ENCODE results near the gene STX16. TPM values are rescaled to one million over a fixed set of nuclear protein-coding genes. Genes with fewer than 3 reads are reported as not detected.

The STX16 gene
- total RNA-seq, 2 experiments from 2014 or later = 67.8 to 70.3 TPM

DNA sequence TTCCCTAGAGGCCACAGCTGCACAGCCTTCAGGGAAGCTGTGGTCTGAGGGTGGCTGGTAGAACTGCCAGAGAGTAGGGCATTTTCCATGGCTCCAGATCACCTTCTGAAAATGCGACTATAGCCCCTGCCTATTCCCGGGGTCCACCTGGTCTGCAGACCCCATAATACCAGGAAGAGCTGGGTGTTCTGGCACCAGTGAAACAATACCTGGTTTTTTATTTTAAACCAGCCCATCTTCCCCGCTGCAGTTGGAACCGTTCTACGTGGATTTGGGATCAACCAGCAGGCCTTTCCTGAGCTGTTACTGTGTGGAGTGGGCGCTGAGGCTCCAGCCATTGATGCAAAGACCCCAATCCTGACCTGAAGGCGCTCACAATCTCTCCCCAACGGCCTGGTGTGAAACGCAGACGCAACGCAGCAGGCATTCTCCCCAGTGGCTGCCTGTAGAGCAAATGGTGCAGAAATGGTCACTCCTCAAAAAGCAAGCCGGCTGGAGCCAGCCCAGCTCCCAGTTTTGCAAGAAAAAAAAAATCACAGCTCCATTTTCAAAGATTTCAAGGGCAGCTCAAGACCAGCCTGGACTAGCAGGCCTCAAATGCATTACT, 52.8 kb downstream of the STX16 start:
- ChIA-PET POLR2A (interaction anchor here (0.6 kb wide), 1 partner anchor 459 kb away, joined by 6 read pairs; the partner anchor contains the start of gene ZNF831), CTCF (no interaction called here)

DNA sequence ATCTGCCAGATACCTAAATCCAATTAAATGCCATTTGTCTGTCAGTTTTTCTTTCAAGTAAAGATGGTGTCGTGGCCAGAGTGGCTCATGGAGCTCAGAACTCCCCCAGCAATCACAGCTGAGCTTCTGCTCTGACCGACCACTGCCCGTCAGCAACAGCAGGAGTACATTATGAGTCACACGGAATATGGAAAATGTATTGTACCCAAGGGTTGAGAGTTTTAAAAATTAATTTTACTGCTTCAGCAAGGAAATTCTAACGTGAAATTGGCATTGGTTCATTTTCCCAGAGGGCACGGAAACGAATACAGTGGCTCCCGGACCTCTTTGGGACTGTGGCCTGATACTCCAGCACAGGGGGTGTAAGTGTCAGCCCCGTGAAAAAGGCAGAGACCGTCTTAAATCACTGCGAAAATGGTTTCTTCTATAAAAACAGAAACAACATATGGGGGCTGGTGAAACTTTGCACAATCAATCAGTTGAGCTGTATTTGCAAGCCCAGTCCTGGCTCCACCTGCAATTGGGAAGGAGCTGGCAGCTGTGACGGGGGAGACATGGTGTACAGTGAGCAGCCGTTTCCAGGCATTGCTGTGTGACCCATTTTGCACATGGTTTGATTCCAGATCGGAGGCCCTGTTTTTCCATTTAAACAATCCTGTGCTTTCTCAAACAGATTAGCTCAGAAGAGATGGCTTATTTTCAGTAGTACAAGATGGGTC, 54.3 kb downstream of the STX16 start:
- ChIA-PET POLR2A (no interaction called here), CTCF (no interaction called here)

DNA sequence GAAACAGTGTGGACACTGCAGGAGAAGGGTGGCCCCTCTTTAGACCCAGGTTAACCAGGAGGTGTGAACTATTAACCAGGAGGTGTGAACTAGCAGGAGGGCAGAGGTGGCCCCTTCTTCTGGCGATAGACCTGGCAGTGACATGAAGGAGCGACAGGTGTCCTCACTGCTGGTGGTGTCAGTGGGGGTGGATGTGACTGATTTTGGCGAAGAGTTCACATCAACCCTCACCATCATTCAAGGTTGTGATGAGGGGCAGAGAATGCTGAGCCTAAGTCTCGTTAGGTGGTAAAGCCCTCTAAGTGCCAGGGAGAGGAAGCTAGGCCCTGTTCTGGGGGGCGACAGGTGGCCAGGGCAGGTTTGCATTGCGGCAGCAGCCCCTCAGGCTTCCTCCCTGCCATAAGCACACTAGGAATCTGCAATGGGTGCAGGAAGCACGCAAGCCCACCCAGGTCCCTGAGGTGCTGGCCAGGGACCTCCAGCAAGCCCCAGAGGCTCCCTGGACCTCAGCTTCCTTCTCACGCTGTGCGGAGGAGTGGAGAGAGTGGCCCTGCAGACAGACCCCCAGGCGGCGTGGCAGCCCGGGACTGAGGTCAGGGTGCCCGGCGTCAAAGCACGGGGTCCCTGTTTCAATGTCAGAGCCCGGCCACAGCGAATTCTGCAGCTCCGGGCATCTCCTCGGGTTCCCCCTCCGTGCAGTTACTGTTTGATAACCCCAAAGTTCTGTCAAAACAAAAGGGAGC, 55.2 kb downstream of the STX16 start:
- ChIA-PET CTCF (no interaction called here), POLR2A (no interaction called here)

DNA sequence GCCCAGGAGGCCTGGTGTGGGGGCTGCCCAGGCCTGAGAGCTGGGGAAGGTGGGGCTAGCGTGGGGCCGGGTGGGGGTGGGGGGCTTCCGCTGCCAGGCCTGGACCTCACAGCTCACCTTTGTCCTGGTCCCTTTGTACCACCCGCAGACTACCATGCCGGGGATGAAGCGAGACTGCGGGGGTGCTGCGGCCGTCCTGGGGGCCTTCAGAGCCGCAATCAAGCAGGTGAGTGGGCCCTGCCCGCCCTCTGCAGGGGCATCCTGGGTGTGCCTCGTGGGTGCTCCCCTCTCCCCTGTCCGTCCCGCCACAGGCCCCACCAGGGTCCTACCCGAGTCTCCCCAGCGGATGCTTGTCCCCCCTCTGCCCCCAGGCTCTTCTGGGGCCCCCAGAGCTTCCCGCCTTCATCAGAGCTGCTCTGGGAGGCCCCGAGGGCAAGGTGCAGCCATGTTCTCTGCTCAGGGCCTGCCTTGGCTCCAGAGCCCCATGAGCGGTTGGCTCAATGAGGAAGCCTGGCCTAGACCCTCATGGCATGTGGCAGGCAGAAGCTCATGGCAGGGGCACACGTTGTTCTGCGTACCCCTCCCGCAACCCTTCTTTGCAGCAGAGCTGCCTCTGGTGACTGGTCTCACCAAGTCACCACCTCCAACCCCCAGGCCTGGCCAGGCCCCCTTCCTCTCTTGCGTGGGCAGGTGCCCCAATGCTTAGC, 56.0 kb downstream of the STX16 start:
- ChIA-PET POLR2A (no interaction called here), CTCF (no interaction called here)

DNA sequence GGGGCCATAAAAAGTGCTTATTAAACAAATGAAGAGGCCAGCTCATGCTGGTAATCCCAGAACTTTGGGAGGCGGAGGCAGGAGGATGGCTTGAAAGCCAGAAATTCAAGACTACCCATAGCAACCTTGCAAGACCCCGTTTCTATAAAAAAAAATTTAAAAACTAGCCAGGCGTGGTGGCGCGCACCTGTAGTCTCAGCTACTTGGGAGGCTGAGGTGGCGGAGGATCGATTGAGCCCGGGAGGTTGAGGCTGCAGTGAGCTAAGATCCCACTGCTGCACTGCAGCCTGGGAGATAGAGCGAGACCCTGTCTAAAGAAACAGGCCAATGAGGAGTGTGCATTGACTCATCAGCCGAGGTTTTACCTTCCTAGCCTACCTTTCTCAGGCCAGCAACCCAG, 56.7 kb downstream of the STX16 start:
- ChIA-PET CTCF (no interaction called here), POLR2A (no interaction called here)

DNA sequence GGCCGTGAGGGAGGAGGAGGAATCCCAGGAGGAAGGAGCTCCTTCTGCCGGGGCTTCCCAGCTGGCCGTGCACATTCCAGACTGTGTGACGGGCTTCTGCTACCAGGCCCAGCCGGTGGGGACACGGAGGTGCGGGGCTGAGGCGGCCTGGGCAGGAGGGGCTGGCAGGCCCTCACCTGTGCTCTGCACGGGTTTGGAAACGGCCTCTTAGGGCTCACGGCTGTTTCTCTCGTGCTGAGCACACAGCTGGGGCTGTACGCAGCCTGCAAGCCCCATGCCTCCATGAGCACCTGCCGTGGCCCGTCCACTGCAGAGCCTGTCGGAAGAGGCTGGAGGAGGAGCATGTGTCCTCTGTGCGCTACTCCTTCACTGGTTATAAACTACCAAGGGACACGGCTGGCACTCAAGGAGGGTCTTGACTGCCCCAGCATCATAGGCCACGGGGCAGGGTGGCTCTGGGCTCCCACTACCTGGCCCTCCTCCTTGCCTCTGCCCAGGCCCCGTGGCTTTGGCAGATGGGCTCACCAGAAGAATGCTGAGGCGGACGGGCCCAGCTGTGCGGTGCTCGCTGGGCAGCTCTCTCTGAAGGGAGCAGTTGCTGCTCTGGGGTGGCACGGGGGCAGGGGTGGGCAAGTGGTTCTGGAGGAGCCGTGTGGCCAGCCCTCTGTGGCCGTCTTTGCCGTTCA, 57.3 kb downstream of the STX16 start:
- CTCF ChIA-PET = no interaction called here
- POLR2A ChIA-PET = no interaction called here

DNA sequence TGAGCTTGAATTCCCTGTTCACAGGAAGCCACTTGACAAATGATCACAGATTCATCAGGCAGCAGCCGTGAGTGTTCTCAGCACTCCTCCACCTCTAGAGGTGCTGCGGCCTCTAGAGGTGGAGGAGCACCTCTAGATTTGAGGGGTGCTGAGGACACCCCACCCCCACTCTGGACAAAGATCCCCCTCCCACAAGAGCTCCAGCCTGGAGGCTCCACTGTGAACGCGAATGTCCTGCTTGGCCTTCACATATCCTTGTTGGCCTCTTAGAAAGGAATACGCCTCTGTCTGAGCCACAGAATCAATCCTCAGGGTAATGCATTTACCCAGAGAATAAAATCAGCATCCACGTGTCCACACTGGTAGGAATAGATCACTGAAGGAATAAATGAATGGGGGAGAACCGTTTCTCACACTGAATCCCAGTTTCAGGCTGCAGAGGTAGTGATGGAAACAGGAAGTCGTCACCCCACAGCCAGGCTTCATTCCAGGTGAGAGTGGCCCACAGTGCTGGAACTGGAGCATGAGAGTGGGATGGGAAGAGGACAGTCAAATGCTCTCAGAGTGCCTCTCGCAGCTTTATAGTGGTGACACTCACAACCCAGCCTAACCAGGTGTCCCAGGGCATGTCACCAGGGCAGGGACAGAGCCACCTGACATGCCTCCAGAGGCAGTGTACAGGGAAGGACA, 58.1 kb downstream of the STX16 start:
- POLR2A ChIA-PET = no interaction called here

DNA sequence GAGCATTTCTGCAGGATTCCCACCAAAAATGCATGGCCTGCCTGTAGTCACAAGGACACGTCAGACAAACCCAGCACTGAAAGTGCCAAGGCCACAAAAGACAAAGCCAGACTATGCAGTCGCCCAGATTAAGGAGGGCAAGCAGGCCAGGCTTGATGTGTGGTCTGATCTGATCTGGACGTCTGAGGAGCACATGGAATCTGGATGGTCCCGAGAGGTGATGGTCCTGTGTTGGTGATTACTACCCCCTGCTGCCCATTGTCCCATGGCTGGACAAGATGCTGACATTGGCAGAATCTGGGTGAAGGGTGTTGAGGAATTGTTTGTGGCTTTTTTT, 58.6 kb downstream of the STX16 start:
- CTCF ChIA-PET = no interaction called here
- POLR2A ChIA-PET = no interaction called here

More for the DNA sequence above, 58.1 kb downstream of the STX16 start:
- CTCF ChIA-PET = no interaction called here

DNA sequence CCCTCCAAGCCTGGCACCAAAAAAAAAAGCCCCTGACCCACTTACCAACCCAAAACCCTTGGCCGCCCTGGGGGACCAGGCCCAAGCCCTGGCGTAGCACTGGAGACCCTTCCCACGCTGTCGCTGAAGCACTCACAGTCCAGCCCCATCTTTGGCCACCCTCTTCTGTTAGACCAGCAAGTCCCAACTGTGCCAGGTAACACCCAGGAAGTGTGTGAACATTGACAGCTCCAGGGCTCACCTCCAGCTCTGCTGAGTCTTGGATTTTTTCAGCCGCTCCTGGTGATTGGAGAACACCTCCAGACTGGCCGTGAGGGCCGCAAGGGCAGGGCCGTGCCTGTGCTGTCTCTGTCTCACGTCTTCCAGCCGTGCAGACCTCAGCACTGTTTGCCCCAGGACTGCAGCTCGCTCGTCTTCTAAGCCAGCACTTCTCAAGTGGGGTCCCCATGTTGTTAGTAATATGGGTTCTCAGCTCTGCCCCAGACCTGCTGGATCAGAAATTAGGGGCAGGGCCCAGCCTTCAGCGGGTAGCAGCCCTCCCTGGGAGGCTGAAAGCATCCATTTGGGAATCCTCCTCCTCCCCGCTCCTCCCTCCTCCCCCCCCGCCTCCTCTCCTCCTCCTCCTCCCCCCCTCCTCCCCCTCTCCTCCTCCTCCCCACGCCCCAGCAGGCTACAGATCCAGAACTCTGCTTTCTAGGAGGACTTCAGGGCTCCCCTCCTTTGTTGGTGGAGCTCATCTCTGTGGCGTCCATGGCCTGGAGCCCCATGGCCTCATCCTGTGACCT, 59.6 kb downstream of the STX16 start:
- POLR2A ChIA-PET = no interaction called here
- CTCF ChIA-PET = no interaction called here

DNA sequence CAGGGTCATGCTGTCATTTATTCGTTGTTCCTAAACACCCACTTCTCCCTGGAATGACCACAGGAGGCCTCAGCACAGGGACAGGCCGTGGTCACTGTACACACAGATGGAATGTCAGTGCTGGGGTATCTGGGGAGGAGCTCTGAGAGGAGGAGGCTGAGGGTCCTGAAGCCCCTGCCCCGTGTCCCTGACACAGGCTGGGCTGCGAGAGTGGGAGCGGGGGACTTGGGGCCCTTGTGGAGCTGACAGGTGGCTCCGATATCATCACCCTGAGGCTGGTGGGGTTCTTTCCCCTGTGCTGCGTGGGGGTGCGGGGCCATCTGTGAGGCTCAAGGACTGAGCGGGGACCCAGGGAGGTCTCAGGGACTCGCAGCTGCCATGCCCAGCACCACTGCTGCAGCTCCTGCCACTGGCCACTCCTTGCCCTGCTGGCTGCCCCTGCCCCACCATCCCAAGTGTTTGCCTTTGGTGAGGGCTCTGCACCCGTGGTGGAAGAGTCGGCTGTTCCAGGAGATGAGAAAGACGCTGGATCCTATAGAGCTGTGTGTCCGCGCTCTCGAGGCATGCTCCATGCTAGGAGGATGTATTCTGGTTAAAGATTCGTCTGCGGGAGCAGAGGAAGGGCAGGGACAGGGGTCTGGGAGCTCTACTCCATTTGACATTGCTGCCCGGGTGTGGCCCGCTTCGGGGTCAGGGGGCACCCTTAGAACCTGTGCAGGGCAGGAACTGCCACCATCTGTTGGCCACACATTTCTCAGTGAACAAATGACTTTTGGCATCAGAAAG, 60.4 kb downstream of the STX16 start:
- POLR2A ChIA-PET = no interaction called here
- CTCF ChIA-PET = no interaction called here

DNA sequence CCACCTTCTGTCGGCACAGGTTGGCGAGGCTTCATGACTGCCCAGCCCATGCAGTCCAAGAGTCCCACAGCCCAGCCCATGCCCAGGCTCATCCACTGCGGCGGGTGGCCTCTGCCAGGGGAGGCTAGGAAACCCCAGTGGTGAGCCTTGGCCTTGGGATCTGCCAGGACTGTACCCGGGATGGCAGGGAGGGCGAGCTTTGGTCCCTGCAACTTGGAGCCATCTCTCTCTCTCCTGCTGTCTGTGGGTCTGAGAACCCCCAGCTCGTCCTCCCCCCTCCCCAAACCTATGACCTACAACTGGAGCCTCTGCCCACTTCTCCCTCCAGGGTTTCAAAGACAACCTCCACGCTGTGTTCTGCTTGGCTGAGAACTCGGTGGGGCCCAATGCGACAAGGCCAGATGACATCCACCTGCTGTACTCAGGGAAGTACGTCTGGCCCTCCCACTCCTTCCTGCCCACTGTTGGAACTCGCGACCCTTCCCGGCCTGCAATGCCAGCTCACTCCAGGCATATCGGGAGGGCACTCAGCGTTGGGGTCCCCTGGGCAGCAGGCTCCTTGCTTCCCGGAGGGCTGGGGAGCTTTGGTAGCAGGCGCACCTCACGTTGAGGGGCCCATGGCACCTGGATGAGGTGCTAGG, 61.2 kb downstream of the STX16 start:
- ChIA-PET CTCF (no interaction called here), POLR2A (no interaction called here)

DNA sequence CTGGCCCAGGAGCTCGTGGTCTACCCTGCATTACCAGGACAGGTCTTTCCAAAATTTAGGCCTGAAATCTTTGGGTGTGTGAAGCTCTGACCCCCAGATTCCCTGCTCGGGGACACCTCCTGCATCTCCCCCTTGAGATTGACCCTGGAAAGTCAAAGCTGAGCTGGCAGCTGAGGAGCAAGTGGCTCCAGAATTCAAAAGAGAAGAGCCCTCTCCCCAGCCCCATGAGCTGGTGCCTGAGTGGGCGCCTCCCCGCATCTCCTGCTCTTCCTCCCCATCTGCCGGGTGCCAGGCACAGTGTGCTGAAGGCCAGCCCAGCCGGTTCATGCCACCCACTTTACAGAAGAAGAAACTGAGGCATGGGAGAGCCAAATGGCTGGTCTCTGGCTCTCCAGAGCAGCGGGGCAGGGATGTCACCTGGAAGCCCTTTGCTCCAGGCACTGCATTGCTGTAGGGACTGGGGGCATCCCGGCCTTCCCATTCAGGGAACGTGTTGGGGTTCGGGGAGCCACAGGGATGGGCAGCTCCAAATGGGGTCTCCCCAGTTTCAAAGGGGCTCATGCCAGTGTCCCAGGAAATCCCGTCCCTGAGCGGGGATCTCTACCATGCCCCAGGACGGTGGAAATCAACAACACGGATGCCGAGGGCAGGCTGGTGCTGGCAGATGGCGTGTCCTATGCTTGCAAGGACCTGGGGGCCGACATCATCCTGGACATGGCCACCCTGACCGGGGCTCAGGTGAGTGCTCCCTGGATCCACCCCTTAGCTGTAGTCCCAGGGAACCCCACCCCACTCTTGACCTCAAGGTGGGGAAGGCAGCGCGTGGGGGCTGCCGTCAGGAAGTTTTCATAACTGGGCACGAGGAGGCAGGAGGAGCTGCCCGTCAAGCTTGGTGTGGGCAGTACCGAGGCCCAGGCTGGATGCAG, 62.0 kb downstream of the STX16 start:
- CTCF ChIA-PET = no interaction called here
- POLR2A ChIA-PET = no interaction called here

DNA sequence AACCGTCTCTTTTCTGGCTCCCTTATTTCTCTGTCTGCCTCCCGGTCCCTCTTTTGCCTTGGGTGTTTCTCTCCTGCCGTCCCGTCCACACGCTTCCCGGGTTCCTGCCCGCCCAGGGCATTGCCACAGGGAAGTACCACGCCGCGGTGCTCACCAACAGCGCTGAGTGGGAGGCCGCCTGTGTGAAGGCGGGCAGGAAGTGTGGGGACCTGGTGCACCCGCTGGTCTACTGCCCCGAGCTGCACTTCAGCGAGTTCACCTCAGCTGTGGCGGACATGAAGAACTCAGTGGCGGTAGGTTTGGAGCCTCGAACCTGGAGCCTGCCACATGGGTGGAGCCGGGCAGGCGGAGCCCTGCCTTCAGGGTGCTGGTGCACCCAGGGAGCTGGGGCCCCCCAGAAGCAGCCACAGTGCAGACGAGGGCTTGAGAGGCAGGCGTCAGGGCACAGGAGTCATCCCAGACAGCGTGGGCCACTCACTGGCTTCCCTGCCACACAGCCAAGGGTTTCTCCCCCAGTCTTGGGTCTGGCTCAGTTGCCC, 62.8 kb downstream of the STX16 start:
- CTCF ChIA-PET = no interaction called here
- POLR2A ChIA-PET = no interaction called here

DNA sequence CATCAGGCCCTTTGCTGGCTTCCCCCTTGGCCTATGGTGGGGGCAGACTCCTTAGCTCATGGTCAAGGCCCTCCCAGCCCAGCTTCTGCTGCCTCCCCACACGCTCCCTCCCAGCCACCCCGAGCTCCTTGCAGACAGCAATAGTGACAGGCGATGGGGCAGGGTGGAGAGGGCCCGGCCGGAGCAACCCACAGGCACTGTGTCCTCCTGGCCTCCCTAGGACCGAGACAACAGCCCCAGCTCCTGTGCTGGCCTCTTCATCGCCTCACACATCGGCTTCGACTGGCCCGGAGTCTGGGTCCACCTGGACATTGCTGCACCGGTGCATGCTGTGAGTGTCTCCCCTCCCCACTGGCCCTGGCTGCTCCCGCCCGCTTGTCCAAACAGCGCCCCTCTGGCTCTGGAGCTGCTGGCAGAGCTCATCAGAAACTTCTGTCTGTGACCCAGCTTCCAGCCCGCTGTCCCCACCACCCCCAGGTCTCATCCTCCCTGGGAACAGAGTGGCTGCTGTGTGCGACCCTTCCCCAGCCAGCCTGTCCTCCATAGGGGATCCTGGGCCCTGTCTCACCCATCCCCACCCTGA, 63.3 kb downstream of the STX16 start:
- ChIA-PET POLR2A (no interaction called here), CTCF (no interaction called here)

DNA sequence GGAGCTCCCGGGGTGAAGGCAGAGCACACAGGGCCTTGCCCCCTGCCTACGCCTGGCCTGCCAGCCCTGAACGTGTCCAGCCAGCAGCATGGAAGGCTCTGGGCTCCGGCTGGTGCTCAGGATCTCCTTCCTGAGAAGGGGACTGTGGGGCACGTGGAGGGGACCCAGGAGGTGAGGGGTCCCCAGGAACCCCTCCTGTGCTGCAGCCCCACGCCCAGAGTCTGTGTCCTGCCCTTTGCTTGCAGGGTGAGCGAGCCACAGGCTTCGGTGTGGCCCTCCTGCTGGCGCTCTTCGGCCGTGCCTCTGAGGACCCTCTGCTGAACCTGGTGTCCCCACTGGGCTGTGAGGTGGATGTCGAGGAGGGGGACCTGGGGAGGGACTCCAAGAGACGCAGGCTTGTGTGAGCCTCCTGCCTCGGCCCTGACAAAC, 63.9 kb downstream of the STX16 start:
- ChIA-PET CTCF (no interaction called here), POLR2A (no interaction called here)

DNA sequence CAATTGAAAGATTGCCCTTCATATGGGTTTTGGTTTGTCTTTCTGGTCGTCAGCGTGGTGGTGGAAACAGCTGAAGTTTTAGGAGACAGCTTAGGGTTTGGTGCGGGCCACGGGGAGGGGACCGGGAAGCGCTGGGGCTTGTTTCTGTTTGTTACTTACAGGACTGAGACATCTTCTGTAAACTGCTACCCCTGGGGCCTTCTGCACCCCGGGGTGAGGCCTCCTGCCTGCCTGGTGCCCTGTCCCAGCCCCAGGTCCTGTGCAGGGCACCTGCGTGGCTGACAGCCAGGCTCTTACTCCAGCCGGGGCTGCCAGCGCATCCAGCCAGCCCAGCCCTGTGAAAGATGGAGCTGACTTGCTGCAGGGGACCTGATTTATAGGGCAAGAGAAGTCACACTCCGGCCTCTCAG, 64.3 kb downstream of the STX16 start:
- ChIA-PET POLR2A (no interaction called here), CTCF (no interaction called here)
